HG03354 (cell line): ENCODE measurements around the gene PRKCG.
"Not testable (repeated sequence)": the region's sequence is repeated elsewhere in the genome, so short reads cannot be mapped to it uniquely, and the experiment has no call there.

Experiments used
- ATAC-seq: cut with Tn5 transposase; IDR thresholded peaks from one replicate; pipeline ENCODE4 v1.9.1; 2021; ENCODE audit warnings: mild to moderate bottlenecking; ENCODE audit not compliant: unreplicated experiment, poor library complexity, severe bottlenecking

Gene PRKCG

GRCh38 chr19:53916004-53916403 is 34.0 kb downstream of the PRKCG start:
- ATAC-seq = no peak

DNA sequence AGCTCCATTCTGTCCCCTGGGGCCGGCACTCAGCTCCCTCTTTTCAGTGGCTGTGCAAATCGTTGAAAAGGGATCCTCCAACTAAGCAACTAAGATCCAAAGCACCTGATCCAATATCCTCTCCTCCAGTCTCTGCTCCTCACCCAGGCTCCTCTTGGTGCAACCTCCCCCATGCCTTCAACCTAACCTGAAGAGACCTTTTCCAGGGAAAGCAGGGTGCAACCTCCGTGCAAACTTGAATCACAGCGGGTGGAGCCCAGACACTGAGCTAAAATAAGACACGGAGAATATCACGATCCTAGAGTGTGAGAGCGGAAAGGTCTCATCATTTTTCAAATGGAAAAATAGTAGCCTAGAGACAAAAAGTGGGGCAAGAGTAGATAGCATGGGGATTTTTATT is 35.4 kb downstream of the PRKCG start:
- no peak for ATAC-seq

DNA sequence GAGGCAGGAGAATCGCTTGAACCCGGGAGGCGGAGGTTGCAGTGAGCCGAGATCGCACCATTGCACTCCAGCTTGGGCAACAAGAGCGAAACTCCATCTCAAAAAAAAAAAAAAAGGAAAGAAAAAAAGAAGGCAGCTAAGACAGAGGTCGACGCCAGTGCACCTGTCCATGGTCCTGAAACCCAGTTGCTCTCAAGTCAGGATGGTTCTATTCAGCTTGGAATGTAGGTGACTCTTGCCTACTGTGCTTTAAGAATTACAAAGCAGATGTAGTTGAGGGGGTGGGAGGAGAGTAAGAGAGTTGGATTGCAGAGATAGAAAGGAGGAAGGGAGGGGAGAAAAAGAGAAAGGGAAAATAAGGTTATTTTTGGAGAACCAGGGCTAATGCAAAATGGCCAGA is 45.7 kb downstream of the PRKCG start:
- no peak for ATAC-seq

- no peak for ATAC-seq
Measured at GRCh38 chr19:53936029-53936428, 54.0 kb downstream of the PRKCG start.

GRCh38 chr19:53942001-53942786 is 60.2 kb downstream of the PRKCG start:
- no peak for ATAC-seq

GRCh38 chr19:53944416-53944815 is 62.4 kb downstream of the PRKCG start:
- ATAC-seq = no peak

GRCh38 chr19:53944933-53945332 is 62.9 kb downstream of the PRKCG start:
- ATAC-seq = no peak

- ATAC-seq = no peak
Measured at GRCh38 chr19:53945441-53945840, 63.4 kb downstream of the PRKCG start.

GRCh38 chr19:53945998-53946397 is 64.0 kb downstream of the PRKCG start:
- ATAC-seq = no peak

DNA sequence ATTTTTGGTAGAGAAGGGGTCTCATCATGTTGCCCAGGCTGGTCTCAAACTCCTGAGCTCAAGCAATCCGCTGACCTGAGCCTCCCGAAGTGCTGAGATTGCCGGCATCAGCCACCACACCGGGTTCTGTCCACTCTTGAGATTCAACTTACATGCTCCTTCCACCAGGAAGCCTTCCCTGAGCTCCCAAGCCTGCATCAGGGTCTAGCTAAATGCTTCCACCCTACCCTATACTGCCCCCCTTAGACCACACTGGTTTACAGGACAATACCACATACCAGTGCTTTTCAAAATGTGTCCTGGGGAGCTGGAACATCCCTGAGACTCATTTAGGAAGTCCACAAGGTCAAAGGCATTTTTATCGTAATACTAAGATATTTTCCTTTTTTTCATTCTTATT is 65.6 kb downstream of the PRKCG start:
- ATAC-seq = no peak

- ATAC-seq = not testable (repeated sequence)
Measured at GRCh38 chr19:53948611-53949010, 66.6 kb downstream of the PRKCG start.

- no peak for ATAC-seq
Measured at GRCh38 chr19:53951436-53951835, 69.4 kb downstream of the PRKCG start.

GRCh38 chr19:53951947-53952346 is 70.0 kb downstream of the PRKCG start:
- ATAC-seq = no peak

GRCh38 chr19:53953383-53953782 is 71.4 kb downstream of the PRKCG start:
- ATAC-seq = no peak
